Activated gamma-delta T cell treated with anti-CD3 and anti-CD28 coated beads, Interleukin-2, amount 50 U/mL, for 16 hours (primary cell): Measurements from ENCODE around the gene UCN.
"Not testable (repeated sequence)": the region's sequence is repeated elsewhere in the genome, so short reads cannot be mapped to it uniquely, and the experiment has no call there.

Source experiments
- DNase-seq: peaks from one replicate; pipeline ENCODE4 v3.0.0-alpha.2; 2020; ENCODE audit warnings: low read depth

Gene UCN, protein sequence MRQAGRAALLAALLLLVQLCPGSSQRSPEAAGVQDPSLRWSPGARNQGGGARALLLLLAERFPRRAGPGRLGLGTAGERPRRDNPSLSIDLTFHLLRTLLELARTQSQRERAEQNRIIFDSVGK

GRCh38 chr2:27308359-27308881 is at the start of gene UCN:
Gene UCN, minus strand, starts transcription at chr2:27308445. Its CDS starts 550 bp downstream, at chr2:27307895.
- no peak for DNase-seq

GRCh38 chr2:27356382-27357181 is 48.3 kb upstream of the UCN start, which contains the start of gene GTF3C2:
Gene GTF3C2, minus strand, starts transcription at chr2:27356764. Its CDS starts 13,210 bp downstream, at chr2:27343554.
- DNase-seq, result peak; percentile 91

DNA sequence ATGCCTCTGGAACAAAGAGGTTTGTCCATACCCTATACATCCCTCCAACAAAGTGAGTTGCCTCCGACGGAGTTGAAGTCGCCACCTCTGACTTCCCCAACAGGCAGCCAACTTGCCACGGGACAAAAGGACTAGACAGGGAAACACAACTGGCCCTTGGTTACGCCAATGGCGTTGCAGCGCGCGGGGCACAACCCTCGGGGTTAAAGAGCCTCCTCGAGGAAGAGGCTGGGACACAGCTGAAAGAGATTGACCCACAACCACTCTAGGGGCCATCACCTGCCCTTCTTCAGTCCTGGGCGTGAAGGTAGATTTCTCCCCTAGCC is 47.8 kb upstream of the UCN start:
- DNase-seq, result no peak

DNA sequence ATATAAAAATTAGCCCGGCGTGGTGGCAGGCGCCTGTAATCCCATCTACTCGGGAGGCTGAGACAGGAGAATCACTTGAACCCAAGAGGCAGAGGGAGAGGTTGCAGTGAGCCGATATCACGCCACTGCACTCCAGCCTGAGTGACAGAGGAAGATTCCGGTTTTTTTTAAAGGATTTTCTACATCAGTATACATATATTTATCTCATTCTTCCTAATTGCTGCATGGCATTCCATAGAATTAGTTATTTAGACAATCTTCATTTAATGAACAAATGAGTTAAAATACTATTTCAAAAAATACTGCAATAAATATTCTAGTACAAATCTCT is 46.3 kb upstream of the UCN start:
- no peak for DNase-seq

- DNase-seq, result no peak
These were observed 45.7 kb upstream of the UCN start for GRCh38 chr2:27353762-27354596.

DNA sequence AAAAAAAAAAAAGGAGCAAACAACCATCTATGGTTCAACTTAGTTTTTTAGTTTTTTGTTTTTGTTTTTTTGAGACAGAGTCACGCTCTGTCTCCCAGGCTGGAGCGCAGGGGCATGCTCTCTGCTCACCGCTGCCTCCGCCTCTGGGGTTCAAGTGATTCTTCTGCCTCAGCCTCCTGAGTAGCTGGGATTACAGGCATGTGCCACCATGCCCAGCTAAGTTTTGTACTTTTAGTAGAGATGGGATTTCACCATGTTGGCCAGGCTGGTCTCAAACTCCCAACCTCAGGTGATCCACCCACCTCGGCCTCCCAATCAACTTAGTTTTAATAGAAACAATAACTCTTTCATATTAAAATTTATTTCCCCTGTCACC is 45.1 kb upstream of the UCN start:
- not testable (repeated sequence) for DNase-seq

GRCh38 chr2:27351802-27352598 is 43.8 kb upstream of the UCN start:
- DNase-seq, result no peak

GRCh38 chr2:27350106-27350693 is 42.0 kb upstream of the UCN start:
- no peak for DNase-seq

GRCh38 chr2:27347641-27348040 is 39.4 kb upstream of the UCN start:
- no peak for DNase-seq

DNA sequence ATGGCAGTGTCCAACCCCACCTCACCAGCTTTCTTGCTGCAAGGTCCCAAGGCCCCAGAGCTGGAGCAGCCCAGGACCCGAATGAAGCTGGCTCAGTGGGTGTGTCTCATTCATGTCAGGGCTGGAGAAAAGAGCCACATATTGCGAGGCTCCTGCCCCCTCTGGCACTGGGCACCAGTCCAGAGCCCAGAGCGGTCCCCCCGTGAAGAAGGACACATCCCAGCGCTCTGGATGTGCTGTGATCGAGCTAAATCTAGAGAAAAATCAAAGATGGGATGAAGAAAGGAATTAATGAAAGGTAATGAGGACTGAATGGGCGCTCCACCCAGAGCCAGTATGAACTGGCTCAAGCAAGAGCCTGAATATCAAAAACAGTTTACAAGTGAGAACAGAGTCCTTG is 27.9 kb upstream of the UCN start:
- no peak for DNase-seq

DNA sequence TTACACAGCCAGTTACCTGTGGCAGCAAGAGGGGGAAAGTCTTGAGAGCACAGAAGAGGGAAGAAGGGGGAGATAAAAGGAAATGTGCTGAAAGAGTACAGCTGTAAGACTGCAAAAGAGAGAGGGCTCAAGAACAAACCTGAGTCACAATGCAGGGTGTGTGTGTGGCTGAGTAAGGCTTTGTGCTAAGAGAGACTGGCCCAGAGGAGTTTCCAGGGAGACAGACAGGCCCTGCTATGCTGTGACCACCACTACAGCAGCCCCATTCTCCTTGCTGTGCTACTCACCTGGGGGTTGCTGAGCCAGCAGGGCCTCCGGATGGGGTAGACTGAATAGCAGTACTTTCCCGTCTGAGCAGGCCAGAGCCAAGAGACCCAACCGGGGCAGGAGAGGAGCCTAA is 27.1 kb upstream of the UCN start:
- DNase-seq, result no peak

DNA sequence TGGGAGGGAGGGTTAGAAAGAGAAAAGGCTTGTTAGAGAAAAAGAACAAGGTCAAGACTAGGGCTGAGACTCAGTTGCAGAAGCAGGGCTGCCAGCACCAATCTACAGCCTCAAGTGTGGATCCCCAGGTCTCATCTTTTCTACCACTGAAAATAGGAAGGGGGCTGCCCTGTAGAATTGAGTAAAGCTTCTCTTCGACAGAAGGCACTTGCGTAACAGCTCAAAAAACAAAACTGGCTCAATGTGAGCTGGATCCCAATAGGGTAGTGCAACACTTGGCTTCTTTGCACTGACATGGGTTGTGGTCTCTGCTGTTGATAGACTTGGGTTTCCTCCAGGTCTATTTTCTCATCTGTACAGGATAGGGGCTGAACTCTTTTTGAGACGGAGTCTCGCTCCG is 16.5 kb upstream of the UCN start:
- DNase-seq, result no peak

DNA sequence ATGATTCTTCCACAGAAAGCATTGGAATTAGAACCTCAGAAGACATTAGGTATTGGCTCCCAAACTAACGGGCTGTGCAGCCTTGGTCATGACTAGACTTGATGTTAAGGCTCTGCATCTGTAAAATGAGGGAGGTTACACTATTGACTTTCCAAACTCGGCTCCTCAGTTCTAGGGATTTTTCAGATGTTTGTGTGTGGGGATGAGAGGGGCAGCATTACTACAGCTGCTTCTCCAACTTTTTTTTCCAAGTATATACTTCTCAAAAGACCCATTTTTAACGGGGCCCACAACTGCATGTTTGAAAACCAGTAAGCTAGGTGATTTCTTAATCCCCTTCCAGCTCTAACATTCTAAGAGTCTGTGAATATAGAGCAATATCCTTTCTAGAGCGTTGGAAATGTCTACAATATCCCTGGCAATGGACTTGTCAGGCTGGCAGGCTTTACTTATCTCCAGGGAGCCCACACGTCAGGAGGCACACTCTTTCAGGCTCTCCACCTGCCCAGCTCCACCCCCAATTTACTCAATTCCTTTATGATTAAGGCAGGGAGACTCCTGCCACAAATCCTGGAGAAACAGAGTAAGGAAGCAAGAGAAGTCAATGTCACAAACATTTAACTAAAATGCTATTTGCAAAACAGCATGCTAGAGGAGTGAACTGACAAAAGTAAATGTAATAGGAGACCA is 15.5 kb upstream of the UCN start:
- no peak for DNase-seq

- DNase-seq, result peak; percentile 80
These were observed 14.7 kb upstream of the UCN start, which contains the start of gene MPV17 for GRCh38 chr2:27322766-27323595. Gene MPV17, minus strand, starts transcription at chr2:27323097. Its CDS starts 580 bp downstream, at chr2:27322517.

DNA sequence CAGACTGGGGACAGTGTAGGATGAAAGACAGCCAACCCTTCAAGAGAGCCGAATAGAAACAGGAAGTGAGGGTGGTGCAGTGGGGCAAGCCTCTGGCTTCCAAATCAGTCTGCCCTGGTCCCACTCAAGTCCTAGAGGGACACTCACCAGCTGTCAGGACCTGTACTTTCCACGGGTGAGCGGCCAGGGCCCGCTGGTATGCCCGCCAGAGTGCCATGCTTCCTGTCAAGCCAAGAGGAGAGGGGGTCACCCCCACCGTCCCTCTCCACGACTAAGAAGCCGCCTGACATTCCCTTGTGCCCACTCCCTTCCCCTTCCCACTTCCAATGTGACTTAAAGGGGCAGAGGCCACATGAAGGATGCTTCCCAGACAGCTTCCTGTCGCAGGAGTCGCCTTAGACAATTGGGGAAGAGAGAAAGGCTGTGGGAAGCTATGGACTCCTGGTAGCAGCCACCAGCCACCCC is 14.1 kb upstream of the UCN start:
- DNase-seq, result no peak

- no peak for DNase-seq
These were observed 12.8 kb upstream of the UCN start for GRCh38 chr2:27320958-27321543.

DNA sequence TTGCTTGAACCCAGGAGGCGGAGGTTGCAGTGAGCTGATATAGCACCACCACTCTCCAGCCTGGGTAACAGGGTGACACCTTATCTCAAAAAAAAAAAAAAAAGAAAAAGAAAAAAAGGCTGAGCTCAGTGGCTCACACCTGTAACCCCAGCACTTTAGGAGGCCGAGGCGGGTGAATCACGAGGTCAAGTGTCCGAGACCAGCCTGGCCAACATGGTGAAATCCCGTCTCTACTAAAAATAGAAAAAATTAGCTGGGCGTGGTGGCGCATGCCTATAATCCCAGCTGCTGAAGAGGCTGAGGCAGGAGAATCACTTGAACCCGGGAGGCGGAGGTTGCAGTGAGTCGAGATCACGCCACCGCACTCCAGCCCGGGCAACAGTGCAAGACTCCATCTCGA is 11.6 kb upstream of the UCN start:
- DNase-seq, result not testable (repeated sequence)

DNA sequence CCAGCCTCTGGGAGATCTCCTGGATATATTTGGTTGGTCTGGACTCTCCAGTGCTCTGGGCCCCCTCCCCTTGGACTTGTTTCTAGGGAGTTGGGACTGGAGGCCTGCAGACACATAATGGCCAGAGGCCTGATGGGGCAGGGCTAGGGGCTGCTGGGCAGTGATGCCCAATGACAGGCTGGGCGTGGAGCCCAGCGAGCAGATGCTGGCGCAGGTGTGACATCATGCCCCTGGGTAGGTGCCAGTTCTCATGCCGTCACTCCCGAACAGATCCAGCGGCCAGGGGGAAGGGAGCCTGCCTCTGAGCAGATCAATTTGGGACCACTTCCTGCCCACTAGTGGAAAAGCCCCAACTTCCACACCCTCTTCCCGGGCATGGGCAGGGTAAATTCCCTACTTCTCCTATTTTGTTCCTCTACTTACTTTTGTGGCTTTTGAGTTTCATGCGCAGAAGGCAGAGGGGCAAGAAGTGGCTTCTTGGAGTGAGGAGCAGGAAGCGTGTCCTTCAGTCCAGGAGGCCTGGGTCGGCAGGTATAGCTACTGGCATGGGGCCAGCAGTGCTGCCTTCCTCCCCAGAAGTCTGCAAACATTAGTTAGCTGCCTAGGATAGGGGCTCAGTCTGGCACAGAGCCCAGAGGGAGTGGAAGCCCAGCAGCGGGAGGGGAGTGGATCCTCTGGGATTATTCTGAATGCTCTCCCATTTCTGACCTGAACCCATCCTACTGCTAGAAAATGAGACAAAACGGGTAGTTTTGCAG is 8.6 kb upstream of the UCN start:
- no peak for DNase-seq

- no peak for DNase-seq
These were observed 6.9 kb upstream of the UCN start for GRCh38 chr2:27315122-27315521.
